ENCODE measurements around the gene HYDIN. TPM values are rescaled to one million over a fixed set of nuclear protein-coding genes. Genes with fewer than 3 reads are reported as not detected.
A peak's percentile ranks its signal among the peaks of the same experiment; 100 is the strongest.

HYDIN gene
- polyA plus RNA-seq, 2 of the 4 experiments (the other 2 are of a cell fraction) = 0.23 to 0.41 TPM

DNA sequence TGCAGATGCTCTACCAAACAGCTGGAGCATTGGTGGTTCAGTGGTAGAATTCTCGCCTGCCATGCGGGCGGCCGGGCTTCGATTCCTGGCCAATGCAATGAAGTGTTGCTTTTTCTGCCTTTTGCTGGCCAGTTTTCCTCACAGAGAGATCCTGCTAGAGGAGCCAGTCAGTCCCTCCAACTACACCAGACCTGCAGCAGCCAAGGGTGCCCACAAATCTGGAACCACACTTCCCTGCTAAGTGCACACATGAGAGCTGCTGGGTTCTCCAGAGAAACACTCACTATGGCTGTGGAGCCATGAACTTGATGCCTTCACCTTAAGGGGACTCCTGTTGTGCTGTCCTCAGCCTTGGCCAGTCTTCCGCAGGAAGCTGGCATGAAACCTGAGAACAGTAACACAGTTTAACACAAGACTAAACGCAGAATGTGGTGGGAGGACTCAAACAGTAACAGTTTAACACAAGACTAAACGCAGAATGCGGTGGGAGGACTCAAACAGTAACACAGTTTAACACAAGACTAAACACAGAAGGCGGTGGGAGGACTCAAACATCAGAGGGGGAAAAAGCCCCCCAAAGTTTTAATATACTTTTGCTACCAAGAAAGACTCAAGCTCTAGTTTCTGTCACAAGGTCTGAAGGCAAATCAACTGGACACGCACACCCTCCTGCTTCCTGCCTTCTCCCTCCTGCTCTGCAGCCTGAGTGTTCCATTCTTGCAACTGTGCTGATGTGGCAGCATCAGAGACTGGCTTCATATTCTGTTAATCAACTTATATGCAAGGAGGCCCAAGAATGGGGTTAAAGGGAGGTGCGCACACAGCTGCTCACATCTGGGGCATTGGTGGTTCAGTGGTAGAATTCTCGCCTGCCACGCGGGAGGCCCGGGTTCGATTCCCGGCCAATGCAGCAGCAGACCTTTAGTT lies 441.6 kb downstream of the HYDIN start (continued):
- no peak for TF ChIP-seq MYC (IDR thresholded peaks at IDR 0.05; ENCODE audit: borderline replicate concordance, low read length)
- no peak for TF ChIP-seq HOXB13 (CRISPR knock-in tag; IDR thresholded peaks at IDR 0.05; ENCODE audit: low read depth)
- no peak for TF ChIP-seq RAD21 (conservative IDR thresholded peaks at IDR 0.05 in 1 of 2, IDR thresholded peaks at IDR 0.05 in 1 of 2)
- no peak for TF ChIP-seq ZFP36 (IDR thresholded peaks at IDR 0.05; ENCODE audit: borderline replicate concordance, partially characterized antibody)
- TF ChIP-seq GATA3 (IDR thresholded peaks at IDR 0.05; ENCODE audit: borderline replicate concordance) = no peak
- TF ChIP-seq, protein P1, sequence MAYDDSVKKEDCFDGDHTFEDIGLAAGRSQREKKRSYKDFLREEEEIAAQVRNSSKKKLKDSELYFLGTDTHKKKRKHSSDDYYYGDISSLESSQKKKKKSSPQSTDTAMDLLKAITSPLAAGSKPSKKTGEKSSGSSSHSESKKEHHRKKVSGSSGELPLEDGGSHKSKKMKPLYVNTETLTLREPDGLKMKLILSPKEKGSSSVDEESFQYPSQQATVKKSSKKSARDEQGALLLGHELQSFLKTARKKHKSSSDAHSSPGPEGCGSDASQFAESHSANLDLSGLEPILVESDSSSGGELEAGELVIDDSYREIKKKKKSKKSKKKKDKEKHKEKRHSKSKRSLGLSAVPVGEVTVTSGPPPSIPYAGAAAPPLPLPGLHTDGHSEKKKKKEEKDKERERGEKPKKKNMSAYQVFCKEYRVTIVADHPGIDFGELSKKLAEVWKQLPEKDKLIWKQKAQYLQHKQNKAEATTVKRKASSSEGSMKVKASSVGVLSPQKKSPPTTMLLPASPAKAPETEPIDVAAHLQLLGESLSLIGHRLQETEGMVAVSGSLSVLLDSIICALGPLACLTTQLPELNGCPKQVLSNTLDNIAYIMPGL (CRISPR knock-in tag; IDR thresholded peaks at IDR 0.05; ENCODE audit: borderline replicate concordance) = peak; percentile 70; the same call in 1 of the 2 replicates
- no peak for TF ChIP-seq ZC3H11A (IDR thresholded peaks at IDR 0.05)
- TF ChIP-seq PHF8 (IDR thresholded peaks at IDR 0.05; ENCODE audit: borderline replicate concordance, low read depth) = no peak
- TF ChIP-seq, protein P2, sequence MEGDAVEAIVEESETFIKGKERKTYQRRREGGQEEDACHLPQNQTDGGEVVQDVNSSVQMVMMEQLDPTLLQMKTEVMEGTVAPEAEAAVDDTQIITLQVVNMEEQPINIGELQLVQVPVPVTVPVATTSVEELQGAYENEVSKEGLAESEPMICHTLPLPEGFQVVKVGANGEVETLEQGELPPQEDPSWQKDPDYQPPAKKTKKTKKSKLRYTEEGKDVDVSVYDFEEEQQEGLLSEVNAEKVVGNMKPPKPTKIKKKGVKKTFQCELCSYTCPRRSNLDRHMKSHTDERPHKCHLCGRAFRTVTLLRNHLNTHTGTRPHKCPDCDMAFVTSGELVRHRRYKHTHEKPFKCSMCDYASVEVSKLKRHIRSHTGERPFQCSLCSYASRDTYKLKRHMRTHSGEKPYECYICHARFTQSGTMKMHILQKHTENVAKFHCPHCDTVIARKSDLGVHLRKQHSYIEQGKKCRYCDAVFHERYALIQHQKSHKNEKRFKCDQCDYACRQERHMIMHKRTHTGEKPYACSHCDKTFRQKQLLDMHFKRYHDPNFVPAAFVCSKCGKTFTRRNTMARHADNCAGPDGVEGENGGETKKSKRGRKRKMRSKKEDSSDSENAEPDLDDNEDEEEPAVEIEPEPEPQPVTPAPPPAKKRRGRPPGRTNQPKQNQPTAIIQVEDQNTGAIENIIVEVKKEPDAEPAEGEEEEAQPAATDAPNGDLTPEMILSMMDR (IDR thresholded peaks at IDR 0.05) = no peak
- no peak for TF ChIP-seq JUNB (IDR thresholded peaks at IDR 0.05)
- no peak for TF ChIP-seq HEYL (CRISPR knock-in tag; IDR thresholded peaks at IDR 0.05)
- TF ChIP-seq HOXA7 (CRISPR knock-in tag; IDR thresholded peaks at IDR 0.05) = 0 out of 2 replicates have a peak, but pooled peaks have one; percentile 67
- TF ChIP-seq, protein P3, sequence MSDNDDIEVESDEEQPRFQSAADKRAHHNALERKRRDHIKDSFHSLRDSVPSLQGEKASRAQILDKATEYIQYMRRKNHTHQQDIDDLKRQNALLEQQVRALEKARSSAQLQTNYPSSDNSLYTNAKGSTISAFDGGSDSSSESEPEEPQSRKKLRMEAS (IDR thresholded peaks at IDR 0.05) = peak; percentile 40; the same call in 1 of the 2 replicates
- no peak for TF ChIP-seq CHD2 (IDR thresholded peaks at IDR 0.05; ENCODE audit: low read length, partially characterized antibody)
- no peak for TF ChIP-seq EHMT2 (IDR thresholded peaks at IDR 0.05; ENCODE audit: low read depth)
- no peak for TF ChIP-seq FOXS1 (CRISPR knock-in tag; IDR thresholded peaks at IDR 0.05)
- TF ChIP-seq, protein P4, sequence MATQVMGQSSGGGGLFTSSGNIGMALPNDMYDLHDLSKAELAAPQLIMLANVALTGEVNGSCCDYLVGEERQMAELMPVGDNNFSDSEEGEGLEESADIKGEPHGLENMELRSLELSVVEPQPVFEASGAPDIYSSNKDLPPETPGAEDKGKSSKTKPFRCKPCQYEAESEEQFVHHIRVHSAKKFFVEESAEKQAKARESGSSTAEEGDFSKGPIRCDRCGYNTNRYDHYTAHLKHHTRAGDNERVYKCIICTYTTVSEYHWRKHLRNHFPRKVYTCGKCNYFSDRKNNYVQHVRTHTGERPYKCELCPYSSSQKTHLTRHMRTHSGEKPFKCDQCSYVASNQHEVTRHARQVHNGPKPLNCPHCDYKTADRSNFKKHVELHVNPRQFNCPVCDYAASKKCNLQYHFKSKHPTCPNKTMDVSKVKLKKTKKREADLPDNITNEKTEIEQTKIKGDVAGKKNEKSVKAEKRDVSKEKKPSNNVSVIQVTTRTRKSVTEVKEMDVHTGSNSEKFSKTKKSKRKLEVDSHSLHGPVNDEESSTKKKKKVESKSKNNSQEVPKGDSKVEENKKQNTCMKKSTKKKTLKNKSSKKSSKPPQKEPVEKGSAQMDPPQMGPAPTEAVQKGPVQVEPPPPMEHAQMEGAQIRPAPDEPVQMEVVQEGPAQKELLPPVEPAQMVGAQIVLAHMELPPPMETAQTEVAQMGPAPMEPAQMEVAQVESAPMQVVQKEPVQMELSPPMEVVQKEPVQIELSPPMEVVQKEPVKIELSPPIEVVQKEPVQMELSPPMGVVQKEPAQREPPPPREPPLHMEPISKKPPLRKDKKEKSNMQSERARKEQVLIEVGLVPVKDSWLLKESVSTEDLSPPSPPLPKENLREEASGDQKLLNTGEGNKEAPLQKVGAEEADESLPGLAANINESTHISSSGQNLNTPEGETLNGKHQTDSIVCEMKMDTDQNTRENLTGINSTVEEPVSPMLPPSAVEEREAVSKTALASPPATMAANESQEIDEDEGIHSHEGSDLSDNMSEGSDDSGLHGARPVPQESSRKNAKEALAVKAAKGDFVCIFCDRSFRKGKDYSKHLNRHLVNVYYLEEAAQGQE (IDR thresholded peaks at IDR 0.05) = no peak
- TF ChIP-seq TFCP2L1 (CRISPR knock-in tag; IDR thresholded peaks at IDR 0.05) = peak; percentile 77; the same call in 1 of the 2 replicates
- TF ChIP-seq KDM5A (IDR thresholded peaks at IDR 0.05) = no peak
- TF ChIP-seq, protein P5, sequence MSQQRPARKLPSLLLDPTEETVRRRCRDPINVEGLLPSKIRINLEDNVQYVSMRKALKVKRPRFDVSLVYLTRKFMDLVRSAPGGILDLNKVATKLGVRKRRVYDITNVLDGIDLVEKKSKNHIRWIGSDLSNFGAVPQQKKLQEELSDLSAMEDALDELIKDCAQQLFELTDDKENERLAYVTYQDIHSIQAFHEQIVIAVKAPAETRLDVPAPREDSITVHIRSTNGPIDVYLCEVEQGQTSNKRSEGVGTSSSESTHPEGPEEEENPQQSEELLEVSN (IDR thresholded peaks at IDR 0.05; ENCODE audit: borderline replicate concordance, low read depth) = no peak
- TF ChIP-seq RCOR1 (IDR thresholded peaks at IDR 0.05; ENCODE audit: low read depth, low read length) = no peak
- TF ChIP-seq, protein P6, sequence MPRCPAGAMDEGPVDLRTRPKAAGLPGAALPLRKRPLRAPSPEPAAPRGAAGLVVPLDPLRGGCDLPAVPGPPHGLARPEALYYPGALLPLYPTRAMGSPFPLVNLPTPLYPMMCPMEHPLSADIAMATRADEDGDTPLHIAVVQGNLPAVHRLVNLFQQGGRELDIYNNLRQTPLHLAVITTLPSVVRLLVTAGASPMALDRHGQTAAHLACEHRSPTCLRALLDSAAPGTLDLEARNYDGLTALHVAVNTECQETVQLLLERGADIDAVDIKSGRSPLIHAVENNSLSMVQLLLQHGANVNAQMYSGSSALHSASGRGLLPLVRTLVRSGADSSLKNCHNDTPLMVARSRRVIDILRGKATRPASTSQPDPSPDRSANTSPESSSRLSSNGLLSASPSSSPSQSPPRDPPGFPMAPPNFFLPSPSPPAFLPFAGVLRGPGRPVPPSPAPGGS (IDR thresholded peaks at IDR 0.05) = no peak
- TF ChIP-seq BHLHE40 (IDR thresholded peaks at IDR 0.05; ENCODE audit: low read depth, low read length) = no peak
- no peak for TF ChIP-seq HOXB5 (CRISPR knock-in tag; IDR thresholded peaks at IDR 0.05)

All from A549 (cell line).